HG03432 (cell line): ENCODE results near the gene SMPD4.
"Not testable (repeated sequence)": the region's sequence is repeated elsewhere in the genome, so short reads cannot be mapped to it uniquely, and the experiment has no call there.

Source experiments
- ATAC-seq: cut with Tn5 transposase; IDR thresholded peaks from one replicate; pipeline ENCODE4 v1.9.1; 2021; ENCODE audit warnings: mild to moderate bottlenecking, moderate library complexity; ENCODE audit not compliant: unreplicated experiment

Gene SMPD4

GRCh38 chr2:130187268-130187667 lies 5.9 kb upstream of the SMPD4 start:
- no peak for ATAC-seq

GRCh38 chr2:130186391-130186790 lies 5.0 kb upstream of the SMPD4 start:
- ATAC-seq: no peak

GRCh38 chr2:130185896-130186295 lies 4.5 kb upstream of the SMPD4 start:
- no peak for ATAC-seq

- ATAC-seq: no peak
Measured at GRCh38 chr2:130185436-130185835, 4.0 kb upstream of the SMPD4 start.

- no peak for ATAC-seq
Measured at GRCh38 chr2:130183512-130184373, 2.3 kb upstream of the SMPD4 start.

- peak; percentile 27 for ATAC-seq
Measured at GRCh38 chr2:130182826-130183511, 1.6 kb upstream of the SMPD4 start.

- ATAC-seq: peak; percentile 83
Measured at GRCh38 chr2:130181880-130182682, 679 bp upstream of the SMPD4 start, which contains the start of gene MZT2B. MZT2B (plus strand) TSS chr2:130182262; CDS start chr2:130182283, 21 bp downstream.

GRCh38 chr2:130180404-130181324 lies 738 bp downstream of the SMPD4 start:
- not testable (repeated sequence) for ATAC-seq

- ATAC-seq: peak; percentile 71
Measured at GRCh38 chr2:130174866-130175265, 6.5 kb downstream of the SMPD4 start.

GRCh38 chr2:130169896-130170295 lies 11.5 kb downstream of the SMPD4 start:
- no peak for ATAC-seq

GRCh38 chr2:130169163-130169562 lies 12.2 kb downstream of the SMPD4 start:
- not testable (repeated sequence) for ATAC-seq

GRCh38 chr2:130166611-130167010 lies 14.8 kb downstream of the SMPD4 start:
- not testable (repeated sequence) for ATAC-seq

GRCh38 chr2:130165293-130166016 lies 15.9 kb downstream of the SMPD4 start:
- ATAC-seq: no peak

GRCh38 chr2:130162968-130163367 lies 18.4 kb downstream of the SMPD4 start:
- ATAC-seq: no peak

GRCh38 chr2:130162486-130162885 lies 18.9 kb downstream of the SMPD4 start:
- not testable (repeated sequence) for ATAC-seq

GRCh38 chr2:130160838-130161705 lies 20.3 kb downstream of the SMPD4 start:
- ATAC-seq: not testable (repeated sequence)

GRCh38 chr2:130160131-130160530 lies 21.3 kb downstream of the SMPD4 start:
- no peak for ATAC-seq

- not testable (repeated sequence) for ATAC-seq
Measured at GRCh38 chr2:130159376-130159775, 22.0 kb downstream of the SMPD4 start.
